Naive thymus-derived CD8-positive, alpha-beta T cell (primary cell): ENCODE data around the gene FBXL2. TPM values are rescaled to one million over a fixed set of nuclear protein-coding genes. Genes with fewer than 3 reads are reported as not detected.
A peak's percentile ranks its signal among the peaks of the same experiment; 100 is the strongest.

Experiments
- ATAC-seq, 2 donors: fragments of 150-1000 bp; cut with Tn5 transposase in 1 of 2; sonication (Bioruptor Pico), chemical (Tn5 transposase) in 1 of 2; 1 replicate in 1 of 2; 2 replicates in 1 of 2; pipeline ENCODE4 v1.10.0; 2021; ENCODE audit warnings: mild to moderate bottlenecking in 2 of 2, moderate library complexity in 2 of 2
- POLR2A ChIA-PET: fragments of 350-600 bp; sonication (Branson Sonifier 250); formaldehyde crosslinking; loops from one replicate; lab custom pipeline; 2021; ENCODE audit warnings: antibody characterized with exemption; lab: Charles Lee
- DNase-seq, 10 donors: peaks; one replicate each; pipeline versions ENCODE4 v3.0.0 to v3.0.0-alpha.2; 2020 to 2022
- H3K27ac Mint-ChIP-seq, 10 donors: one replicate each; pipeline ENCODE4 v1.8.0; 2020 to 2022; ENCODE audit warnings: mild to moderate bottlenecking in 10 of 10, mixed read lengths in 10 of 10, moderate library complexity in 4 of 10, inconsistent platforms in 1 of 10
- H3K27me3 Mint-ChIP-seq, 5 donors: one replicate each; pipeline ENCODE4 v1.8.0; 2021 to 2022; ENCODE audit warnings: mixed read lengths in 5 of 5
- H3K36me3 Mint-ChIP-seq, 3 donors: one replicate each; pipeline ENCODE4 v1.8.0; 2020 to 2022; ENCODE audit warnings: mixed read lengths in 3 of 3, mild to moderate bottlenecking in 2 of 3, inconsistent platforms in 1 of 3
- H3K4me1 Mint-ChIP-seq, 4 donors: one replicate each; pipeline ENCODE4 v1.8.0; 2021 to 2022; ENCODE audit warnings: mixed read lengths in 4 of 4
- H3K4me3 Mint-ChIP-seq, 10 donors: one replicate each; pipeline ENCODE4 v1.8.0; 2020 to 2022; ENCODE audit warnings: mild to moderate bottlenecking in 10 of 10, mixed read lengths in 10 of 10, moderate library complexity in 6 of 10, inconsistent platforms in 1 of 10
- H3K9me3 Mint-ChIP-seq, 9 donors: one replicate each; pipeline ENCODE4 v1.8.0; 2020 to 2022; ENCODE audit warnings: mixed read lengths in 9 of 9, mild to moderate bottlenecking in 3 of 9, inconsistent platforms in 1 of 9, moderate library complexity in 1 of 9
- polyA plus RNA-seq, 3 donors: library from polyadenylated mRNA; unstranded; fragments of 300-500 nt; fragmentation: Illumina TruSeq; gene quantifications; one replicate each; pipeline ENCODE4 v1.2.3, GENCODE V29; 2021
- total RNA-seq, 8 experiments: library from RNA in 2 of 8; stranded (reverse) in 2 of 8; gene quantifications; one replicate each; pipeline ENCODE4 v1.2.3 and lab custom pipeline; 2021 to 2026

The FBXL2 gene, protein sequence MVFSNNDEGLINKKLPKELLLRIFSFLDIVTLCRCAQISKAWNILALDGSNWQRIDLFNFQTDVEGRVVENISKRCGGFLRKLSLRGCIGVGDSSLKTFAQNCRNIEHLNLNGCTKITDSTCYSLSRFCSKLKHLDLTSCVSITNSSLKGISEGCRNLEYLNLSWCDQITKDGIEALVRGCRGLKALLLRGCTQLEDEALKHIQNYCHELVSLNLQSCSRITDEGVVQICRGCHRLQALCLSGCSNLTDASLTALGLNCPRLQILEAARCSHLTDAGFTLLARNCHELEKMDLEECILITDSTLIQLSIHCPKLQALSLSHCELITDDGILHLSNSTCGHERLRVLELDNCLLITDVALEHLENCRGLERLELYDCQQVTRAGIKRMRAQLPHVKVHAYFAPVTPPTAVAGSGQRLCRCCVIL
- total RNA-seq (not detected), polyA plus RNA-seq (under 1 TPM in 2 of 3 donors, not detected in 1; 0.03 to 0.39 TPM), total RNA-seq (lab: John Stamatoyannopoulos, UW) (0 to 0.17 (median 0.03) reads per million in 6 experiments)

GRCh38 chr3:33277193-33277882 is at the start of gene FBXL2:
Gene FBXL2 (plus strand): TSS chr3:33277442. CDS start chr3:33277513, 71 bp downstream.
- Mint-ChIP-seq H3K9me3 (peaks cover 0 to 14% (median 2%) of the 10 kb centered on the region in 9 donors), H3K36me3 (peaks cover 0 to 19% (median 0%) of the 10 kb centered on the region in 3 donors), H3K27me3 (peaks cover 33 to 56% (median 39%) of the 10 kb centered on the region in 5 donors), H3K4me1 (peaks cover 0 to 10% (median 8%) of the 10 kb centered on the region in 4 donors), H3K4me3 (peak within 1 kb of the TSS; percentile 63 to 84 (median 71)), H3K27ac (no peak within 1 kb of the TSS)
- ATAC-seq (peak in 1 of 2 donors; percentile 29), DNase-seq (peak in 1 of 10 donors; percentile 9)
- POLR2A ChIA-PET = no interaction called here

GRCh38 chr3:33229066-33229465 is 48.2 kb upstream of the FBXL2 start:
- DNase-seq (no peak), ATAC-seq (no peak)
- H3K27me3 Mint-ChIP-seq = peaks cover 14 to 31% (median 16%) of the 10 kb centered on the region in 5 donors
- H3K27ac Mint-ChIP-seq = no peak overlapping the region
- peaks cover 0 to 1% (median 0%) of the 10 kb centered on the region in 4 donors for H3K4me1 Mint-ChIP-seq
- POLR2A ChIA-PET = no interaction called here
- H3K4me3 Mint-ChIP-seq = no peak overlapping the region
- peaks cover 0 to 4% (median 0%) of the 10 kb centered on the region in 3 donors for H3K36me3 Mint-ChIP-seq
- H3K9me3 Mint-ChIP-seq = peaks cover 0 to 2% (median 0%) of the 10 kb centered on the region in 9 donors

DNA sequence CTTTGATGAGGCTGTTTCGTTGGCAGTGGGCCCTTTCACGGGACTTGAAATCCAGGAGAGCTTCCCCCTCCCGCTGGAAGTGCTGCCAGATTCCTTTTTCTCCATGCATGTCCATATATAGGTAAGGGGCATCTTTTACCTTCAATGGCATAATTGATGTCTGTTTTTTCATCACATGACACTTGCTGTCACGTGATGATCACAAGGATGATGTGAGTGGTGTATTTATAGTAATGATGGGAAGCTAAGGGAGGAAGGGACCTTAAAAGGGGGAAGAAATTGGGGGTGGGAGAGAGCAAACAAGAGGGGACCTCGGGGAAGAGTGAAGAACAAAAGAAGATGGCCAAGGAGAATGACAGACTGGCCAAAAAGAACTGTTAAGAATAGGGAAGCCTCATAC is 47.3 kb upstream of the FBXL2 start:
- peaks cover 0 to 5% (median 0%) of the 10 kb centered on the region in 3 donors for H3K36me3 Mint-ChIP-seq
- H3K27ac Mint-ChIP-seq = no peak overlapping the region
- POLR2A ChIA-PET = no interaction called here
- no peak overlapping the region for H3K4me3 Mint-ChIP-seq
- ATAC-seq (no peak), DNase-seq (no peak)
- H3K27me3 Mint-ChIP-seq = peaks cover 15 to 34% (median 16%) of the 10 kb centered on the region in 5 donors
- peaks cover 0 to 1% (median 0%) of the 10 kb centered on the region in 4 donors for H3K4me1 Mint-ChIP-seq
- peaks cover 0 to 2% (median 0%) of the 10 kb centered on the region in 9 donors for H3K9me3 Mint-ChIP-seq

DNA sequence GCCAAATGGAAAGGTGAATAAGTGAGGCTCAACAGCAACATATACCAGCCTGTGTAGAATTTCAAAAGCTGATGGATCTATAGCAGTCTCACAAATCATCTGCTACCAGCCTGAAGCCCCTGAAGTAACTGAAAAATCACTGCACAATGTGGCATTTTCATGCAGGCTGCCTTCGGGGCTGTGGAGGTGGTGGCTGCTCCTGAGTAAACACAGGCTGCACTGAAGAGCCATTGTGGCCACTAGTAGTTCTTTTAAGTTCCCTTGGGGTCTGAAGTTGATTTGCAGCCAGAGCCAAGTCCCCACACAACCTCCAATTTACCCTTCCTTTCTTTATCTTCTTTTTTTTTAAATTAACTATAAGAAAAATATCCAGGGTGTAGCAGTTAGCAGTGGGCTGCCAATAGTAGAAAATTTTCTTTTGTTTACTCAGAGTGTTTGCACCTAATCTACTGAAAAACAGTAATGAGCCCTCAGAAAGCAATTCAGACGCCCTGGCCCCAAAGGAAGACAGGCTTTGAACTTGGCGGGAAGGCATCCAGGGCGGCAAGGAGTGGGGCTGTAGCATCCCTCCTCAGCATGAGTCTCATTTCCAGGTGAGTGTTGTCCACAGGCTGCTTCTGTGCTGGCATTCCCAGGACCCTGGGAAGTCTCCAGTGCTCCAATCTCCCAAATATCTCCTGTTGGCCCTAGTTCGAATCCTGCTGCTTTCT is 45.3 kb upstream of the FBXL2 start:
- DNase-seq = no peak
- H3K4me3 Mint-ChIP-seq = no peak overlapping the region
- H3K36me3 Mint-ChIP-seq = peaks cover 0 to 5% (median 0%) of the 10 kb centered on the region in 3 donors
- POLR2A ChIA-PET = no interaction called here
- H3K27ac Mint-ChIP-seq = no peak overlapping the region
- H3K27me3 Mint-ChIP-seq = peaks cover 22 to 48% (median 24%) of the 10 kb centered on the region in 5 donors
- no peak for ATAC-seq
- H3K4me1 Mint-ChIP-seq = peaks cover 0 to 1% (median 0%) of the 10 kb centered on the region in 4 donors
- peaks cover 0 to 4% (median 0%) of the 10 kb centered on the region in 9 donors for H3K9me3 Mint-ChIP-seq

DNA sequence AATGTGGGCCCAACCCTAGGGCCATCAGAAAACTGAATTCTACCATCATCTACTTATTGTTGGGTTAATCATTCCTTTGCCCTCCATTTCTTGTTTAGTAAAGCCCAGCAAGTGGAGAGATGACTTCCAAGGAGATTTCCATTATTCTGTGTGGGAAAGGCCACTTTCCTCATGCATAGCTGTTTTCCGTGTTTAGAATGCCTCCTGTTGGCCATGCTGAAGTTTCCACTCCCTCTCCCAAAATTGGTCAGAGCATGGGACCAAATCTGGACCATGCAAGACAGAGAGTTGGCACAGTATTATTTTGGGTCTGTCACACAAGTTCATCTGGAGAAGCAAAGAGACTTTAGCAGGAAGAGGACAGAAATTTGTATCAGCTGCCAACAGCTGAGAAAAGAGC is 43.4 kb upstream of the FBXL2 start:
- no peak for DNase-seq
- H3K27ac Mint-ChIP-seq = no peak overlapping the region
- no peak overlapping the region for H3K4me3 Mint-ChIP-seq

DNA sequence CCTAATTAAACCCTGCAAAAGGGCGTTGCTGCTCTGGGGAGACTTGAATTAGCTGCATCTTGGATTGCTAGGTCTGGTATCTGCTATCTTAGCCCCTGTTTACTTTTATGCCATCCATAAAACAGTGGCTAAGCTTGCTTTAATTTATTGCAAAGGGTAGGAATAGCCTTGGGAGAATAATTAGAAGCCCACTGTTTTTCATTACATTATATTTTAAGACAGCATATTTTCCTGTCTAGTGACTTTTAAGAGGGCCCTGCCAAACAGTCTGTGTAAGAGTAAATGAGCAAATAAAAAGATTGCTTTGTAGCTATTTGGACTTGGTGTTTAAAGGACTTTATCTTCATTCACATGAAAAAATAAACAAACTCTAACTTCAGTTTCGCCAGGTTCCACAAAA is 41.2 kb upstream of the FBXL2 start:
- no peak overlapping the region for H3K4me3 Mint-ChIP-seq
- POLR2A ChIA-PET = no interaction called here

More for the DNA sequence above, 43.4 kb upstream of the FBXL2 start:
- peaks cover 0 to 1% (median 0%) of the 10 kb centered on the region in 4 donors for H3K4me1 Mint-ChIP-seq
- H3K27me3 Mint-ChIP-seq = peaks cover 19 to 47% (median 23%) of the 10 kb centered on the region in 5 donors
- ATAC-seq = no peak
- H3K36me3 Mint-ChIP-seq = peaks cover 0 to 5% (median 0%) of the 10 kb centered on the region in 3 donors
- H3K9me3 Mint-ChIP-seq = peaks cover 0 to 10% (median 4%) of the 10 kb centered on the region in 9 donors
- POLR2A ChIA-PET = no interaction called here

GRCh38 chr3:33237439-33237838 is 39.8 kb upstream of the FBXL2 start:
- Mint-ChIP-seq H3K27me3 (peaks cover 15 to 51% (median 18%) of the 10 kb centered on the region in 5 donors), H3K4me1 (no peaks in the 10 kb centered on the region)

More for the DNA sequence above, 41.2 kb upstream of the FBXL2 start:
- ATAC-seq = no peak
- Mint-ChIP-seq H3K36me3 (peaks cover 0 to 5% (median 3%) of the 10 kb centered on the region in 3 donors), H3K4me1 (no peaks in the 10 kb centered on the region), H3K27me3 (peaks cover 12 to 51% (median 21%) of the 10 kb centered on the region in 5 donors), H3K27ac (no peak overlapping the region), H3K9me3 (peaks cover 0 to 15% (median 11%) of the 10 kb centered on the region in 9 donors)
- no peak for DNase-seq

DNA sequence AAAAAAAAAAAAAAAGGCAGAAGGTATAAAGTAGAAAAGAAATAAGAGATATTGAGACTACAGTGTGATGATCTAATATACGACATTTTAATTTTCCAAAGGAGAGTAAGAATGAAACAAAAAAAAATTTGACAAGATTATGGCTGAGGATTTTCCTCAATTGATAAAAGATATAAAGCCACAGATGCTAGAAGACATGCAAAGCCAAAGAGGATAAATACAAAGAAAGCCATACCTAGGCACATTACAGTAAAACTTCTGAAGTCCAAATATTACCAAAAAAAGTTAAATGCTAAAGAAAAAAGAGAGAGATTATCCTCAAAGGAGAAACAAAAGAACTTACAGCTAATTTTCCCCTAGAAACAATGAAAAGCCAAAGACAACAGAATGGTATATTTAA is 38.3 kb upstream of the FBXL2 start:
- Mint-ChIP-seq H3K36me3 (peaks cover 0 to 3% (median 2%) of the 10 kb centered on the region in 3 donors), H3K4me3 (no peak overlapping the region), H3K27me3 (peaks cover 13 to 48% (median 16%) of the 10 kb centered on the region in 5 donors), H3K27ac (no peak overlapping the region), H3K9me3 (peaks cover 0 to 15% (median 11%) of the 10 kb centered on the region in 9 donors), H3K4me1 (no peaks in the 10 kb centered on the region)
- DNase-seq (no peak), ATAC-seq (no peak)
- POLR2A ChIA-PET = no interaction called here

More at GRCh38 chr3:33237439-33237838, 39.8 kb upstream of the FBXL2 start:
- no peak overlapping the region for H3K27ac Mint-ChIP-seq
- H3K9me3 Mint-ChIP-seq = peaks cover 0 to 15% (median 11%) of the 10 kb centered on the region in 9 donors
- no peak for DNase-seq
- ATAC-seq = no peak
- peaks cover 0 to 5% (median 3%) of the 10 kb centered on the region in 3 donors for H3K36me3 Mint-ChIP-seq
- POLR2A ChIA-PET = no interaction called here
- H3K4me3 Mint-ChIP-seq = no peak overlapping the region

- no peak overlapping the region for H3K4me3 Mint-ChIP-seq
- no peak for ATAC-seq
- H3K27me3 Mint-ChIP-seq = peaks cover 11 to 42% (median 16%) of the 10 kb centered on the region in 5 donors
- no peaks in the 10 kb centered on the region for H3K4me1 Mint-ChIP-seq
- H3K9me3 Mint-ChIP-seq = peaks cover 0 to 15% (median 11%) of the 10 kb centered on the region in 9 donors
- peaks cover 0 to 3% (median 0%) of the 10 kb centered on the region in 3 donors for H3K36me3 Mint-ChIP-seq
- POLR2A ChIA-PET = no interaction called here
- DNase-seq = no peak
- no peak overlapping the region for H3K27ac Mint-ChIP-seq
Measured at GRCh38 chr3:33240261-33240660, 37.0 kb upstream of the FBXL2 start.

GRCh38 chr3:33246786-33247185 is 30.5 kb upstream of the FBXL2 start:
- H3K9me3 Mint-ChIP-seq = peaks cover 0 to 2% (median 0%) of the 10 kb centered on the region in 9 donors
- peaks cover 6 to 23% (median 12%) of the 10 kb centered on the region in 5 donors for H3K27me3 Mint-ChIP-seq
- no peak for ATAC-seq
- H3K4me1 Mint-ChIP-seq = no peaks in the 10 kb centered on the region
- H3K36me3 Mint-ChIP-seq = no peaks in the 10 kb centered on the region
- H3K4me3 Mint-ChIP-seq = no peak overlapping the region
- DNase-seq = no peak
- no peak overlapping the region for H3K27ac Mint-ChIP-seq
- POLR2A ChIA-PET = no interaction called here

- POLR2A ChIA-PET = no interaction called here
- no peaks in the 10 kb centered on the region for H3K9me3 Mint-ChIP-seq
- no peaks in the 10 kb centered on the region for H3K4me1 Mint-ChIP-seq
- peaks cover 6 to 34% (median 11%) of the 10 kb centered on the region in 5 donors for H3K27me3 Mint-ChIP-seq
- ATAC-seq (no peak), DNase-seq (no peak)
- no peak overlapping the region for H3K4me3 Mint-ChIP-seq
- H3K36me3 Mint-ChIP-seq = no peaks in the 10 kb centered on the region
- no peak overlapping the region for H3K27ac Mint-ChIP-seq
Measured at GRCh38 chr3:33250712-33251111, 26.5 kb upstream of the FBXL2 start.

DNA sequence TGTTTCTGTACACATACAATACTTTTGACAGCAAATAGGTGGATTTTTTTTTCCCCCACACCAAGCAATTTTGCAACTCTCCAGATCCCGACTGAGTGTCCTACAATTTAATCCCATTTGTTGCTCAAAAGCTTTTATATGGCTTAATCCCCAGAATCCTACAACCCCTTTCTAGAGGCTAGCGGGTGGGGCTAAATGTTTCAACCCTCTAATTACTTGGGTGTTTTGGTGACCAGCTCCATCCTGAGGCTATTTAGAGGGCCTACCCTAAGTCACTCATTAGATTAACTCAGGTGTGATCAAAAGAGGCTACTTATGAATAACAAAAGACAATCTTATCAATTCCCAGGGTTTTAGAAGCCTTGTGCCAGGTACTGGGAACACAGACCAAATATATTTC is 21.0 kb upstream of the FBXL2 start:
- H3K27me3 Mint-ChIP-seq = peaks cover 0 to 11% (median 4%) of the 10 kb centered on the region in 5 donors
- no peak overlapping the region for H3K27ac Mint-ChIP-seq
- ATAC-seq (no peak), DNase-seq (no peak)
- no peaks in the 10 kb centered on the region for H3K36me3 Mint-ChIP-seq
- peaks cover 0 to 12% (median 0%) of the 10 kb centered on the region in 9 donors for H3K9me3 Mint-ChIP-seq
- H3K4me3 Mint-ChIP-seq = no peak overlapping the region
- POLR2A ChIA-PET = no interaction called here
- H3K4me1 Mint-ChIP-seq = no peaks in the 10 kb centered on the region
